Measurements from ENCODE around the gene FERMT2.

Gene FERMT2

DNA sequence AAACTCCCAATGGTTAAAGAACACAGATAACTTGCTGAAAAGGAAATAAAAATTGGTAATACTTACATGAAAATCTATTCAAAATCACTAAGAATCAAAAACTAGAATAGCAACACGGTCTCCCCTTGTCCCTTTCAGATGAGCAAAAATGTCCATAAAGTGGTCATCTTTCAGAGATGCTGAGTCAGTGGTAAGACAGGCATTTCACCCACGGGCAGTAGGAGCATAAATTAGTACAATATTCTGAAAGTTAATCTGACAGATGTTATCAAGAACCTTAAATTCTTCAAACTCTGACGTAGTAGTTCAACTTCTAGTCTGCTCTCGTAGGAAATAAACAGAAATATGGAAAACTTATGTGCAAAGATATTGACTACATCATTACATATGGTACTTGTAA is 126.4 kb downstream of the FERMT2 start:
- no peak for DNase-seq (ENCODE audit: low read depth in 2 of 2)

DNA sequence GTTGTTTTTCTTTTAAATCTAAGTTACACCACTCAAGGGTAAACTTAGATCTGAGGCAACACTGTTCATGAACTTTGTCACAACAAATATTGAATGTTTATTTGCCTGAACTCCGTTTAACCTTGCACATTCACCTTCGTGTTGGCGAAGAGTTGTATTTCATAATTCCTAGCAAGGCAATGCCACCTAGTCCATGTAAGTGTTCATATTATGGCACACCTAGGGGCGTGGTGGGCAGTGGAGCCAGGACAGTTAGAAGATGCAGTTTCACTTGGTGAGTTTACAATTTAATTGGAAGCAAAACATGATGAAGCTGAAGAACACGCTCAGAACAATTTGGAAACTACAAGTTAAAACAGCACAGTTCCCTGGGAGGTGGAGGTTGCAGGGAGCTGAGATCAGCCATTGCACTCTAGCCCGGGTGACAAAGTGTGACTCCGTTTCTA is 129.0 kb downstream of the FERMT2 start:
- no peak for DNase-seq (ENCODE audit: low read depth in 2 of 2)

DNA sequence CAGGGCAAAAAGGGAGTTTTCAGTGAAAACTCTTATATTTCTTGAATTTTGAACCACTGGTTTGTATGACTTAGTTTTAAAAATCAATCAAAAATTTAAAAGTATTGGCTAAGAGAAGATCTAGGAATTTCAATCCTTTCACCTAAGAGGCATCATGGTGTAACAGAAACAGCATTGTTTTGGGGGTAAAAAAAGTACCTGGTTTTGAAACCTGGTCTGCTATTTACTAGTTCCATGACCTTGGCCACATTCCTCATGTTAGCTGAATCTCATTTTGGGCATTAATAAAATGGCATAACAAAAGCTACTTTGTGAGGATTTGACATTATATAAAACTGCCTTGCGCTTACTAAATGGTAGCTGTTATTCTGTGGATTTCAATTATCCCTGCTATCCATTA is 142.7 kb downstream of the FERMT2 start:
- no peak for DNase-seq (ENCODE audit: low read depth in 2 of 2)

All from activated CD8-positive, alpha-beta memory T cell treated with anti-CD3 and anti-CD28 coated beads for 4 hours (primary cell).